ENCODE data around the gene SMG1.
"Not testable (repeated sequence)": the region's sequence is repeated elsewhere in the genome, so short reads cannot be mapped to it uniquely, and the experiment has no call there.

- TF ChIP-seq, protein P1, sequence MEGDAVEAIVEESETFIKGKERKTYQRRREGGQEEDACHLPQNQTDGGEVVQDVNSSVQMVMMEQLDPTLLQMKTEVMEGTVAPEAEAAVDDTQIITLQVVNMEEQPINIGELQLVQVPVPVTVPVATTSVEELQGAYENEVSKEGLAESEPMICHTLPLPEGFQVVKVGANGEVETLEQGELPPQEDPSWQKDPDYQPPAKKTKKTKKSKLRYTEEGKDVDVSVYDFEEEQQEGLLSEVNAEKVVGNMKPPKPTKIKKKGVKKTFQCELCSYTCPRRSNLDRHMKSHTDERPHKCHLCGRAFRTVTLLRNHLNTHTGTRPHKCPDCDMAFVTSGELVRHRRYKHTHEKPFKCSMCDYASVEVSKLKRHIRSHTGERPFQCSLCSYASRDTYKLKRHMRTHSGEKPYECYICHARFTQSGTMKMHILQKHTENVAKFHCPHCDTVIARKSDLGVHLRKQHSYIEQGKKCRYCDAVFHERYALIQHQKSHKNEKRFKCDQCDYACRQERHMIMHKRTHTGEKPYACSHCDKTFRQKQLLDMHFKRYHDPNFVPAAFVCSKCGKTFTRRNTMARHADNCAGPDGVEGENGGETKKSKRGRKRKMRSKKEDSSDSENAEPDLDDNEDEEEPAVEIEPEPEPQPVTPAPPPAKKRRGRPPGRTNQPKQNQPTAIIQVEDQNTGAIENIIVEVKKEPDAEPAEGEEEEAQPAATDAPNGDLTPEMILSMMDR (IDR thresholded peaks at IDR 0.05) = not testable (repeated sequence)
- TF ChIP-seq POLR2A (IDR thresholded peaks at IDR 0.05) = not testable (repeated sequence)
Measured at GRCh38 chr16:18772171-18772570, 154.0 kb downstream of the SMG1 start.
